CD4-positive, alpha-beta T cell treated with Interleukin-21 for 1 hour (primary cell): ENCODE measurements around the gene GLRX3.

Experiments used
- DNase-seq: peaks from one replicate; pipeline ENCODE4 v3.0.0-alpha.2; 2020

The GLRX3 gene

DNA sequence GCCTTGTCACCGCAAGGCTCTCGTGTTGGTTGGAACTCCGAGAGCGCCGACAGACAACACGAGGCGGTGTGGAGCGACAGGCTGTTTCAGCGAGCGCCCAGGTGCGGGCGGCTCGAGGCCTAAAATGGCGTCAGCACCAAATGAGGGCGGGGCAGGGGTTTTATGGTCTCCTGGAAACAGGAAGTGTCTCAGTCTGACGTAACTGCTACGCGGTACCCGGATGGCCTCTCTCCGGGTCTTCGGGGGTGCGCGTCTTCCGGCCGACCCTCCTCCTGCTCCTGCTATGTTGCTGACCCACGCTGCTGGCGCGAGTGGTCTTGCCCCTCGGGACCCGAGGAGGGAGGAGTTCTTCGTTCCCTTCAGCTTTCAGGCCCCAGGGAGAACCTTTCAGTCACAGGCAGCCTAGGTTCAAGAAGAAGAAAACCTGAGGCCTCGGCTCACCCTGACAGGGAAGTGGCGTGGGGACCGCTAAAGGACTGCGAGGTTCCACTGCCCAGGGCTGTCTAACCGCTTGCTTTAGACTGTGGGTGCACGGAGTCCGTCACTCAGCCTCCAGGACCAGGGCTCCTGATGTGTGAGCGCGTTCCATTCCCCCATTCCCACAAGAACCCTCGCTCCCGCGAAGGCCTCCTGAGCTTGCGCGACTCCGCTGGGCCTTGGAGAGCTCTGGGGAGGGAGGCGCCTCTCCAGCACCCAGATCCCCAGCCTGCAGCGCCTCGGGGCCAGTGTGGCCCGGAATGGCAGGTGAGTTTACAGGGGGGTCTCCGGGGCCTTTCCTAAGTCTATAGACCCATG is 77.3 kb downstream of the GLRX3 start:
- no peak for DNase-seq

DNA sequence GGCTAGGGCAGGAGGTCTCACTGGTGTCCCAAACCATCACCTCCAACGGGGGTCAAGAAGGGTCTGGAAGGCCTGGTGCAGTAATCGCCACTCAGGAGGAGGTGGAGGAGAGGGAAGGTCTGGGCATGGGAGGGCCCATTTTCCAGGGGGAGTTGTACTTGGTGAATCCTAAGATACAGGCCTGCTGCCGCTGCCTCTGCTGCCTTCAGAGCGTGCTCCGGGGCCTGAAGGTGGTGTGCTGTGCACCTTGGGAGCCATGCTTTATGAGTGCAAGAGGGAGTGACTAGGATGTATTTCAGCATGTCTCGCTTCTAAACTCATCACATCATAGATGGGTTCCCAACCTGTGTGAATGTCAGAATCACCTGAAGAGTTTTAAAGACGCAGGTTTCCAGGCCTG is 78.2 kb downstream of the GLRX3 start:
- DNase-seq = no peak

DNA sequence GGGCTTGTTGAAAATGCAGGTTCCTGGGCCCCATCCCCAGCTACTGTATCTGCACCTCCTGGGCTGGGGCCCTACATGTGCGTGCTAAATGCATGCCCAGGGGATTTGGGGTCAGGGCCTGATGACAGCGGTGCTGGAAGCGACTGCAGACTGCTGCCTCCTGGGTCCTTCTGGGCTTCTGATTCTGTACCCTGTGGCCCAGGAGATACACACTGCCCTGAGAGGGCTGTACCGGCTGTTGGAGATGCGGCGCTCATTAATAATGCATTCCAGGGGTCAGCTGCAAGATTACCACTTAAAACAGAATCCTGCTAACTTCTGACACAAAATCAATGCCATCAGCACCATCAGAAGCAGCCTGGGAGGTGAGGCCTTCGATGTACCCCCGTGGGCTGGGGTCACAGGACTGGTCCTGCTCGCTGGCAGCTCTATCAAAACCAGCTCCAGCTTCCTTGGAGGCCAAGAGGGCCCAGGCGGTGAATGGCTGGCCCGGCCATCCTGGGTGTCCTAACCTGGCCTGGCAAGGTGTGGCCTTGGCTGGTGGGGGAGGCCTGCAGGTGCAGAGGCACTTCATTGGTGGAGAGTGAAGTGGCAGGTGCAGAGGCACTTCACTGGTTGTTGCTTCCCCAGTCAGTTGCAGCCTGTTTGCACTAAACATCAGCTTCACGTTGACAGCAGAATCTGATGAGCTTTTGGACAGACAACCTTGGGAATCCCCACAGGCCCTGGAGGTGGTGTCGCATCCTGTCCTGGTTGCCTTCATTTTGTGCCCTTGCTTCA is 79.2 kb downstream of the GLRX3 start:
- DNase-seq = no peak

DNA sequence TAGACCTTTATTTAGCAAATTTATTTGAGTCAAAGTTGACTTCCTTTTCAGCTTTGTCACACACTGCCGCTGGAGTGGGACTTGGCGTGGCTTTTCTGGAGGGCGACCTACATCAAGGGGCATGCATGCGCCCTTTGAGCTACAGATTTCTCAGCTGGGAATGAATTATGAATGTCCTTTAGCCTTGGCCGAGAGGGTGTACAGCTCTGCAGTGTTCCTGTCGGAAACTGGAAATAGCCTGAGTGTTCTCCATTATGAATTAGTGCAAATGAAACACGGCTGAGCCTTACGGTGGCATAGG is 79.7 kb downstream of the GLRX3 start:
- DNase-seq = no peak

DNA sequence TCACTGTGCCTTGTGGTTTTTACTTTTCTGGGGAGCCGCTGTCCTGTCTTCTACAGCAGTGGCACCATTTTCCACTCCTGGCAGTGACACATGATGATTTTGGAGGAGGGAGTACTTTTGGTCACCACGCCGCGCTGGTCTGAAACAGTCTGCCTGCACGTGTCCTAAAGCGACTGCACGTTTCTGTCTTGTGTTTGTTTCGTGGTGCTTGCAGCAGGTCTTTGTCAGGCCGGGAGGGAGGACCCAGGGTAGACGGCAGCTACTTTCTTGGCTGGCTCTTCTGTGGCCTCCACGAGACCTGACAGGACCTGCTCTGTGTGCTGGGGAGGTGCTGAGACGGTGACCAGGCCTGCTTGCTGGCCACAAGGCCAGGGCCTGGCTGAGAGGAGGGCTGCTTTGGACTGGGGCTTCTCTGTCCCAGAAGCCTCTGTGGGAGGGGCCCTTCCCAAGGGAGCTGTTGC is 82.0 kb downstream of the GLRX3 start:
- DNase-seq = no peak

DNA sequence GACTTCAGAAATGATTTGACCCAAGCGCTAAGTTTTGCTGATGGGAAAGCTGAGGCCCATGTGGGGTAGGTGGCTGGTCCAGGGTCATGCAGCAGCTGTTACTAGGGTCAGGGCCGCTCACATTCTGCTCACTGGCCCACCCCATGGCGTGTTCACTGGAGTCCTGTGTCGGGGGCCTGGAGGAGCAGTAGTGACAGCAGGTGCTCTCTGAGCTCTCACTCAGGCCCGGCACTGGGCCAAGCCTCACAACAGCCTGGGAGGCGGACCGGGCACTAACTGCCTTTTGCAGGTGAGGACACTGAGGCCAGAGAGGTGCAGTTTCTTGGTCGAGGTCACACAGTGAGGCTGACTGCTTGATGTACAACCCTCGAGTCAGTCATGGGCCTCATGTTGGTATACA is 82.7 kb downstream of the GLRX3 start:
- no peak for DNase-seq

DNA sequence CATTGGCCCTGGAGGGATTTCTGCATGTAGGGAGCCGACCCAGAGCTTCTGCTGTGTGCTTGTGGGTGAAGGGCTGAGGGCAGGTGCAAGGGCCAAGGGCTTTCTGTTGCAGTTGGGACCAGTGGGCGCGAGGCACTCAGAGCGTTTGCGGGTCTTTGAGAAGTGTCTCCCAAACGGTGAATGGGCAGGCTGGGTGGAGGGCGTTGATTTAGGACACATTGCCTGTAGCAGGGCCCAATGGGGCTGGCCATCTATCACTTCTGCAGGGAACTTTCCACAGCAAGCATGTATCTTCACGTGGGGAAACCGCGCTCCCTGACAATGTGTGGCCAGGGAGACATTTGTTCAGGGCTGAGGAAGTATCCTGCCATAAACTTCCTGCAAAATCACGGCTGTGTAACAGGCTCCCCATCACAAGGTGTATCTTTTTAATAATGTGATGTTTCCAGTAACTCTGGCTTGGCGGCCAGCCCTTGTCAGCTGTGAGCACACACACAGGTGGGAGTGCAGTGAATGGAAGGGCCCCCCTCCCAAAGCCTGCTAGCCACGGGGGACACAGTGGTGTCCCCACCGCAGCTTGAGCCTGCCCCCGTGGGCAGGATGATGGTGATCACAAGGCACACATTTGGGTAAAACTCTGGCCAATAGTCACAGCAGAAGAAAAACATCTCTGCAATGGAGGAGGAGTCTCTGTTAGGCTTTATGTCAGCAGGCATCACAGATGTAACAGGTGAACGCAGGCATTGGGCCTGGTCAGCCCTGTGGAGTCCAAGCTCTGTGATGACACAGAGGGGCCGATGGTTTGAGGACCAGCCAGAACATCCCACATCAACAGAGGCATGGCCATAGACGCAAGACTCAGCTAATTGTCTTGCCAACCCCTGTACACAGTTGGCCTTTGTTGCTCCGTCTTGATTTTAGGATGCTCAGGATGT is 84.3 kb downstream of the GLRX3 start:
- DNase-seq = no peak

DNA sequence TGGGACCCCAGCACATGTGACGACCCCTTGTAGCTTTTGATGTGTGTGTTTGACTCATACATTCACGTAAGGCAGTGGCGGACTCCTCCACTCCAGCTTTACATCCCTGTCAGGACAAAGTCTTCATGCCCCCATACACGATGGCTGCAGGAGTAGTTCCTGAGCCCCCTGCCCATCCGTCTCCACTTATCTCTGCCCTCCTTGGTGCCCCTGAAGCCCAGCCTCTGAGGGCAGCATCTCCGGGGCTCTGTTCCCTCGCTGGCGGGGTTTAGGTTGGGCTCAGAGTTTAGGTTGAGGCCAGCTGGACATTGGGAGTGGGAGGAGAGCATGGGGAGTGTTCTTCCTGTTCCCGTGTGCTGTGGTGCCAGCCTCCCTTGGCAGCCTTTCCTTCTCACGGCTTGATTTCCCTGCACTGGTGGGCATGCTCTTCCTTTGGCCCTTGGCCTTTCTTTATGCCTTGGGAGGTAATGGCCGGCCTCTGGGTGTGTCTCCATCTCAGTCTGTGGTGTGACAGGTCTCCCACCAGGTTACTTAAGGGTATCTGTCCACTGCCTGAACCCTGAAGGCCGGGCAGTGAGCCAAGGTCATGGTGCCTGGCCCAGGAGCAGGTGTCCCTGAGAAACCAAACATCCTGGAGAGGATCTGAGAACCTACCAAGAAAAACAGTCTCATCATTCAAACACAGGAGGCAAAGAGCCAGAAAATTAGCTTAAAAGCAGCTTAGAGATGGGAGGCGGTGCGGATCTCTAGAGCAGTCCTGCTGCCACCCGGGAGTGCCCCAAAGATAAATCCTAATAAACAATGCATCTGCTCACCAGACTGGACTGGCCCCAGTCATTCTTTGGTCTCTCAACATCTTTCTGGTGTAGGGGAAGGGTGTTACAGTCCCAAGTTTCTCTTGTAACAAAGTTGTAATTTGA is 85.5 kb downstream of the GLRX3 start:
- DNase-seq = no peak

DNA sequence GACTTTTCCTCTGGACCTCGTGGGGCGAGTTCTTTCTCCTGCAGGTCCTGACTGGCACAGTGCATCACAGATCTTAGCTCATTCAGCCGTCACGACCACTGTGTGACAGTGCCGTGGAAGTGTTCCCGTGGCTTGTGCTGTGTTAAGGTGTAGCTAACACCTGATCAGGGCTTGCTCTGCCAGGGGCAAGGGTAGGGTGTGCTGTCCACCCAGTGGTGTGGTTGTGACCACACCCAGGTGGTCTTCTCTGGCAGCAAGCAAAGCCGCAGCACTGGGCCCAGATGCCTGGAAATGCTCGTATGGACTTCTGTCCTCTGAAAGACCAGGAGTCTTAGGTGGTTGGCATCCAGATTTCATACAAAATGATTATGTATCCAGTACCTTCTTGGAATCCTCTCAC is 86.2 kb downstream of the GLRX3 start:
- no peak for DNase-seq

DNA sequence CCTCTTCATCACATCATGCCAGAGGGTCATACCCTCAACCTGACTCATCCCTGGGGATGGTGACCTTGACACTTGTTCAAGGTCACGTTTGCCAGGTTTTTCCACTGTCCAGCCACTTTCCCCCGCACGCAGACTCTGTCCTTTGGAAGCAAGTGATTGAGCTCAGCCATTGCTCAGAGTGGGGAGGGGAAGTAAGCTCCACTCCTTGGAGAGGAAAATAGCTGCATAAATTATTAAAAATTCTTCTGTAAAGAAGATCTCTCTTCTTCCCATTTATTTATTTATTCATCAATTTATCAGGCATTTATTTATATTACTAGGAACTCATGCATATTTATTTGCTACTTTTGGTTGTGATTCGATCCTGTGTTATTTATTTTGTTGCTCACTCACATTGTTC is 88.0 kb downstream of the GLRX3 start:
- no peak for DNase-seq

DNA sequence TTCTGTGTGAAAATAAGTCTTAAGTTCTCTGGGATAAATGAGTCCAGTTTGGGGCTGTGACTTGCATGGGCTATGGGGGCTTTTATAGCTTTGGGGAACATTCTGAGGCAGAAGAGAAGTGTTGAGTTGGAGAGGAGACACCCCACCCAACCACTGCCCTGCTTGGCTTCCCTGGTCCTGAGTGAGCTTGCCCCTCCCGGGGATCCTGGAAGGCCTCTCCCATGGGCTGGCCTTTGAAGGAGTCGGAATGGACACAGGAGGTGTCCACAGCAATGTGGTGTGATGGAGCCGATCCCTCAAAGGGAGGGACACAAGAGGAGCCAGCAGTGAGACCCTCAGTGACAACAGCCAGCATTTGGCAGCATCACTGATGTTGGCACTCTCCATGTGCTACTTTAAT is 89.8 kb downstream of the GLRX3 start:
- DNase-seq = no peak

DNA sequence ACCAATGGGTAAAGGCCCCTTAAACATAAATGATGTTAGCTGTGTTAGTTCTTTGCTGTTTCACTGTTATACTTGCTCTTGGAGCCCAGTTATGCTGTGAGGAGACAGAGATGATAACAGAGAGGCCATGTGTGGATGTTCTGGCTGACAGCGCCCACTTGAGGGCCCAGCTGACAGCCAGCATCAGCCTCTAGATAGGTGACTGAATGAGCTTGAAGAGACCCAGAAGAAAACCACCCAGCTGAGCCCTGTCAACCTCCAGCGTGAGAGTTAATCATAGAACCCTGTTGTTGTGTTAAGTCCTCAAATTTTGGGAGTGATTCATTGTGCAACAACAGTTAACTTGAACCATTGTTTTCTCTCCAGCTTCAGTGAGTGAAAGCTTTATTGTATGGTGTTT is 91.7 kb downstream of the GLRX3 start:
- DNase-seq = no peak
